OCI-LY3 (cell line): ENCODE measurements around the gene KIAA0513.

Experiments used
- CTCF ChIP-seq: fragments of 200-600, 300-600 bp; sonication (generic); IDR thresholded peaks from 2 replicates; pipeline ENCODE4 v1.5.1; 2014; ENCODE audit warnings: antibody characterized with exemption, low read length, low read depth
- EZH2phosphoT487 ChIP-seq: fragments of 200-600 bp; shearing (Covaris generic); IDR thresholded peaks from 2 replicates; pipeline ENCODE4 v1.6.1; 2018; ENCODE audit warnings: antibody characterized with exemption, mixed run types, low read depth

GRCh38 chr16:85074225-85074914 is 46.8 kb downstream of the KIAA0513 start:
- no peak for TF ChIP-seq CTCF
- TF ChIP-seq EZH2phosphoT487, result no peak
